Stimulated activated CD8-positive, alpha-beta memory T cell treated with anti-CD3 and anti-CD28 coated beads, Interleukin-15, amount 100 ng/mL, for 1 hour (primary cell): Measurements from ENCODE around the gene CLPX.
A peak's percentile ranks its signal among the peaks of the same experiment; 100 is the strongest.
"Not testable (repeated sequence)": the region's sequence is repeated elsewhere in the genome, so short reads cannot be mapped to it uniquely, and the experiment has no call there.

Experiments
- DNase-seq: peaks from one replicate; pipeline ENCODE4 v3.0.0-alpha.2; 2020; ENCODE audit warnings: low read depth

CLPX gene

GRCh38 chr15:65171428-65171827 lies 13.7 kb downstream of the CLPX start:
- no peak for DNase-seq

- no peak for DNase-seq
Measured at GRCh38 chr15:65165875-65166274, 19.3 kb downstream of the CLPX start.

- no peak for DNase-seq
Measured at GRCh38 chr15:65164139-65164538, 21.0 kb downstream of the CLPX start.

- DNase-seq = no peak
Measured at GRCh38 chr15:65163041-65163440, 22.1 kb downstream of the CLPX start.

GRCh38 chr15:65156692-65157091 lies 28.4 kb downstream of the CLPX start:
- no peak for DNase-seq

GRCh38 chr15:65154720-65155119 lies 30.4 kb downstream of the CLPX start:
- no peak for DNase-seq

GRCh38 chr15:65147902-65148301 lies 37.2 kb downstream of the CLPX start:
- no peak for DNase-seq

- no peak for DNase-seq
Measured at GRCh38 chr15:65146438-65146837, 38.7 kb downstream of the CLPX start.

GRCh38 chr15:65138631-65139030 lies 46.5 kb downstream of the CLPX start:
- DNase-seq = not testable (repeated sequence)

GRCh38 chr15:65137893-65138292 lies 47.2 kb downstream of the CLPX start:
- not testable (repeated sequence) for DNase-seq

GRCh38 chr15:65137089-65137488 lies 48.1 kb downstream of the CLPX start:
- not testable (repeated sequence) for DNase-seq

GRCh38 chr15:65134538-65134937 lies 50.6 kb downstream of the CLPX start:
- no peak for DNase-seq

- peak; percentile 67 for DNase-seq
Measured at GRCh38 chr15:65133548-65134200, 51.5 kb downstream of the CLPX start, which contains the start of gene PDCD7. Gene PDCD7 (minus strand): TSS chr15:65133808. CDS start chr15:65133781, 27 bp downstream.

GRCh38 chr15:65132878-65133547 lies 52.1 kb downstream of the CLPX start:
- no peak for DNase-seq

- DNase-seq = no peak
Measured at GRCh38 chr15:65130941-65131340, 54.2 kb downstream of the CLPX start.

- no peak for DNase-seq
Measured at GRCh38 chr15:65115542-65115941, 69.6 kb downstream of the CLPX start.

GRCh38 chr15:65115086-65115485 lies 70.1 kb downstream of the CLPX start, which contains the start of gene UBAP1L:
Gene UBAP1L (minus strand): TSS chr15:65115200. CDS start chr15:65106215, 8,985 bp downstream.
- DNase-seq = no peak

- no peak for DNase-seq
Measured at GRCh38 chr15:65110676-65111292, 74.4 kb downstream of the CLPX start.

- no peak for DNase-seq
Measured at GRCh38 chr15:65106011-65106590, 79.0 kb downstream of the CLPX start.

GRCh38 chr15:65105038-65105437 lies 80.1 kb downstream of the CLPX start:
- DNase-seq = no peak

GRCh38 chr15:65102912-65103311 lies 82.2 kb downstream of the CLPX start:
- DNase-seq = no peak

GRCh38 chr15:65101891-65102708 lies 83.0 kb downstream of the CLPX start:
- no peak for DNase-seq
